ENCODE data around the gene PRR15L. TPM values are rescaled to one million over a fixed set of nuclear protein-coding genes. Genes with fewer than 3 reads are reported as not detected.
A peak's percentile ranks its signal among the peaks of the same experiment; 100 is the strongest.

PRR15L gene
- polyA plus RNA-seq, 10 donors: 0.14 to 0.42 (median 0.26) TPM; not detected in 5

DNA sequence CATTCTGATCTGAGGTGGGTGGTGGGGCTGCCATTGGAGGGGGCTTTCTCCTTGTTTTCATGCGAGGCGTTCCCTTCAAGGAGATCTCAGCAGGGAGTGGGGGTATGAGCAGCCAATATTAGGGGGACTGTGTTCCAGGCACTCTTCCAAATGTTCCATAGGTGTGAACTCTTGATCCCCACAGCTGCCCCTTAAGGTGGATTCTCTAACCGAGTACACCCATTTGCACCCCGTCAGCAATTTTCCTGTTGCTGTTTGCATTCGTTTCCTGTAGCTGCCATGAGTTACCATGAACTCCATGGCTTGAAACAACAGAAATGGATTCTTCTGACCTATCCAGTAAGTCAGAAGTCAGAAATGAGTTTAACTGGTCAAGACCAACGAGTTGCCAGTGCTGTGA lies 3.7 kb upstream of the PRR15L start:
- no peak for DNase-seq

- DNase-seq: no peak
Observed at GRCh38 chr17:47959825-47960655, 2.4 kb upstream of the PRR15L start.

GRCh38 chr17:47956791-47957590 lies 692 bp downstream of the PRR15L start:
- DNase-seq: no peak

DNA sequence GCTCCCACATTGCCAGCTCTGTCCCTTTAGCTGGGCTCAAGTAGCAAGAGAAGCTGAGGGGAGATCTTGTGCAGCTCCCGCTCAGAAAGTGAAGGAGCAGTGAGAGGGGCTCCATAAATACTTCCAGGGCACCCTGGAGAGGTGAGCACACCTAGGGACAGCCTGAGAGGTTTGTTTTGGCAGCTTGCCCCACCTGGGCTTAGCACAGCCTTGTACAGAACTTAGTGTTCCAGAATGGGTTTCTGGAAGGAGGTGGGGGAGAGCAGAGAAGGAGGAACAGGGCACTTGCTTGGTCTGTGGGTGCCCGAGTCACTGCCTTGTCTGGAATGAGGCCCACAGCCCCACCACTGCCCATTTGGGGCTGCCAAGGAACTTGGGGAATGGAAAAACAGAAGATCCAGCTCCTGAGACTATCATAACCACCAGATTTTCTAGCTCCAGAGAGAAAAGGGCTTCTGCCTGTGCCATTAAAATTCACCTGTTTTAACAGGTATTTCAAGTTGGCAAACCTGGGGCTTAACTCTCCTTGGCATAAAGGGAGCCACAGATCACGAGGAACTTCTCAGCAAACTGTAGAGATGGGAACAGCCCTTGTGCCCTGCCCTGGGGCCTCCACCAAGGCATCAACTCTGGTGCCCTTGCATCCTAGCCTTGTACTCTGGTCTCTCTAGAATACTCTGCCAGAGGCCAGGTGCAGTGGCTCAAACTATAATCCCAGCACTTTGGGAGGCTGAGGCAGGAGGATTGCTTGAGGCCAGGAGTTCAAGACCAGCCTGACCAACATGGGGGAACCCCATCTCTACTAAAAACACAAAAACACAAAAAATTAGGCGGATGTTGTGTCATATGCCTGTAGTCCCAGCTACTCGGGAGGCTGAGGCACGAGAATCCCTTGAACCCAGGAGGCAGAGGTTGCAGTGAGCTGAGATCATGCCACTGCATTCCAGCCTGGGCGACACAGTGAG lies 1.9 kb downstream of the PRR15L start:
- DNase-seq: no peak

- no peak for DNase-seq
Observed at GRCh38 chr17:47953909-47954308, 3.8 kb downstream of the PRR15L start.

DNA sequence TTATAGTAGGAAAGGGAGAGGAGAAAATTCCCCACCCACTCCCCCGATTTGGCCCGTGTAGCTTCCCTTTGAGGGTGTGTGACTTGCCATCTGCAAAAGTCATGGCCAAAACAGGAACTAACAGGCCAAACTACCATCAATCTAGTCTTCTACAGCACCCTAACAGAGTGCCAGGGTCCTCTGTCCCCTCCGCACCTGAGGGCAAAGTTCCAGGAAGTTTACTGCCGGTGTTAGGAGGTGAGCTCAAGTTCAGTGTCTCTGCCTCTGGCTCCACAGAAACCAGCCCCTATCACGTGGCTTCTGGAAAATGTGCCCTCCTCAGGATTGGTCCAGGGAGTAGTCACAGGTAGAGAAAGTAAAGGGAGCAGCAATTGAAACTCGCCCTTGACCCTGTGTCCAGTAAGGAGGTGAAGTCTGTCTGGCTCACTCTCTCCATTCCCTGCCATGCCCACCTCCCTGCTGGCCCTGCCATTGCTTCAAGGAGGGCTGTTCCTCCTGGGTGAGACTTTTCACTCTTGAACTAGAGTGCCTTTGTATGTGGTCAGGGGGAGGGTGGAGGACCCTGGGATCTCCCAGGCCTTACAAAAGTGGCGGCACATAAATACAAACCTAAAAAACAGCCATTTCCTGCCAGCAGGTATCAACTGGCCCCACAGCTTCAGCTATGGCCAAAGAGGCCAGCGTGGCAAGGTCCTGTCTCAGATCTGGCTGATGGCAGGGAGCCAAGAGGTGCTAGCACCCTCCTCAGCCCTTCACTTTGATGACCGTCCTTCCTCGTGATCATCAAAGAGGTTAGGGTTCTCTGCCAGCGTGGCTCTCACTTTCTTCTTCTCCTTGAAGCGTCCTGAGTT lies 5.3 kb downstream of the PRR15L start:
- DNase-seq: no peak

DNA sequence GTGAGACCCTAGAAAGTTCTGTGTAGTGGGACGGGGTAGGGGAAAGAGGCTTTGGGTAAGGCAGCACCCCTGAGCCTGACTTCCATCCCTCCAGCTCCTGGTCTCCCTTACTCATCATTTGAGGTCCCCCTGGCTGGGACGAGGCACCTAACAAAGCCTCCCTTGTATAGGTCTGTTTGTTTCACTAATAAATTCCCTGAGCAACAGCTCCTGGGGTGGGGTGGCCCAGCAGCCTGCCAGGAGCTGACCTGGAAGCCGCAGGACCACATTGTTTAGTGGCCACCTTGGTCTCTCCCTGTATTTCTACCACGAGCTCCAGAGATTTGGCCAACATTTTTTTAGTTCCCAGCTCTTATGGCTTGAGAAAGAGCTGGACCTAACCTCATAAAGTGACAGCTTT lies 7.2 kb downstream of the PRR15L start:
- DNase-seq: no peak

GRCh38 chr17:47949946-47950345 lies 7.7 kb downstream of the PRR15L start:
- DNase-seq: no peak

DNA sequence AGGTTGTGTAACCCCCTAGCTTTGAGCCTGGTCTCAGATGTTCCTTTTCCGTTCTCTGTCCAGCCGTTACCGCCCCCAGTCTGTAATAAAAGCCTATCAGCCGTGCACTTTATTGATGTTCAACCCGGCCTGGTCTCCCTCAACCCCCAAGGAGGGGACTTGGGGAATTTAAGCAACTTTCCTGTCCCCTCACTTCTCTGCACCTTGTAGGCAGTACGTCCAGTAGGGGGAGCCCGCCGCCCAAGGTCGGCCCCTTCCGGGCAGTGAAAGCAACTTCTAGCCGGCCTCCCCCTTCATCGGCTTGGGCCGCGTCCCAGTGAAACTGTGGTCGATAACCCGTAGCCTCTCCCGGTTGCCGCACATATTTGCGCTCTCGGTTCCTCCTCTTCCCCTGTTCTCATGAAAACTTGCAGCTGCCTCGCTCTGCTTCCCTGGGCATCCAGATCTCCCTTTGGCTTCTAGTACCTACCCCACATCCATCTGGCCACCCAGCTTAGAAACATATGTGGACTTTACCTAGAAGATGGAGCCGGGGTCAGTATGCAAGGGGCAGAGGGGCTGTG lies 8.4 kb downstream of the PRR15L start:
- peak; percentile 72 to 92 (median 88) for DNase-seq

- no peak for DNase-seq
Observed at GRCh38 chr17:47948706-47949196, 8.9 kb downstream of the PRR15L start.

GRCh38 chr17:47946929-47947397 lies 10.7 kb downstream of the PRR15L start:
- peak in 2 of 3 donors; percentile 30 to 55 for DNase-seq

- DNase-seq: no peak
Observed at GRCh38 chr17:47946516-47946915, 11.2 kb downstream of the PRR15L start.

GRCh38 chr17:47945529-47946508 lies 11.9 kb downstream of the PRR15L start:
- no peak for DNase-seq

DNA sequence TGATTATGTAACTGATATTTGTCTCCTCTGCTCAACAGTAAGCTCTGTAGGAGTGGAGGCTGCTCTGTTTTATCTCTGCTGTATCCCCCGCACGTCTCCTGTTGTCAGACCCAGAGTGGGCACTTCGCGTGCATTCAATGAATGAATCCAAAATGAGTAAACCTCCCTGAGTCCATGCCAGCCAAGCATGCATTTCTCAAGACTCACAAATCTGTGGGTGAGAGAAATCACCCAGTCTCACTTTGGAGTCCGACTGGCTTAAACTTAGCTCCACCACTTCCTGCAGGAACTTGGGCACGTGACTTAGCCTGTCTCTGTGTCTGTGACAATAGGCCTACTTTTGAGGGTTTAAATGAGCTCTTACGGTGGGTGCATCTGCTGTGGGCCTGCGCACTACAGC lies 12.6 kb downstream of the PRR15L start:
- no peak for DNase-seq

GRCh38 chr17:47942568-47942967 lies 15.1 kb downstream of the PRR15L start:
- DNase-seq: no peak

DNA sequence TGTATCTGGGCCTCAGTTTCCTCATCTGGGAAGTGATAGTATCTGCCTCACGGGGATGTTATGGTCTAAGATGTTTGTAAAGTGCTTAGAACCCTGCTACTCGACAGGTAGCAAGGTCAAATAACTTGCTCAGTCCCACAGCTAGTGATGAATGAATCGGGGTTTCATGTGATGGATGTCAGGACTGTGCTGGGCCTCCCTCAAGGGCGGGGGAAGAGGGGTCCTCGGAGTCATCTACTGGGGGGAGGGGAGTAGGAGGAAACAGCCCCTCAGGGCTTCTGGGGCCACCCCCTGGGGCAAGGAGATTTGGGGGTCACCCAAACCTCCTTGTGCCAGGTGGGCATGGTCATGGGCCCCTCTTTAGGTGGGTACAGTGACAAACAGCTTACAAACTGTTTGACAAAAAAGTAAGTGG lies 15.6 kb downstream of the PRR15L start:
- DNase-seq: no peak

DNA sequence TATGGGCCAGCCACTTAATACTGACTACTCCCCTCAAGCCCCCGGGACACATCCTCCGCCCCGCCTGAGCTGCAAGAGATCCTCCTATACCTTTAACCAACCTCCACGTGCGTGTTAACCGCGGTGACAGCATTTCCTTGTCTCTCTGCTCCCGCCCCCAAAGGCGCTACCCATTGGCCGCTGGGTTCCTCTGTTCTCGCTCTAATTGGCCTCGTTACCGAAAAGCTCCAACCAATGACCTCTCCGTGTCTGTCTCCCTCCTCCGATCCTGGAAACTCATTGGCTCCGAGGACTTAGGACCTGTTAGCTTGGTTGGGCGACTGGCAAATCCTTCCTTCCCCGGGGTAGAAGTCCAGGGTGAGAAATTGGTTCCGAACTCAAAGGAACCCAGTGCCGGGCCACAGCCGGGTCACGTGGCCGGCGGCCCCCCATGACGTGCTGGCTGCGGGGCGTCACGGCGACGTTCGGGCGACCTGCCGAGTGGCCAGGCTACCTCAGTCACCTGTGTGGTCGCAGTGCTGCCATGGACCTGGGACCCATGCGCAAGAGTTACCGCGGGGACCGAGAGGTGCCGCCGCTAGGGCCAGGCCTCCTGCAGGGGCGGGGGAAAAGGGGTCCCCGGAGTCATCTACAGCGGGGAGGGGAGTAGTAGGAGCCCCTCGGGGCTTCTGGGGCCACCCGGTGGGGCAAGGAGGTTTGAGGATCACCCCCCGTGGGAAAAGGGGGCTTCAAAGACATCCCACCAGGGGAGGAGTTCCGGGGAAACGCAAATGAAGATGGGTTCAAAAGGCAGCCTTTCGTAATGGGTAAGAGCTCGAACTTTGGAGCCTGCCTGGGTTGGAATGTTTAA lies 16.2 kb downstream of the PRR15L start, which contains the start of gene PNPO:
Gene PNPO, plus strand, starts transcription at position 326 of the 850 bp plus-strand sequence. Its CDS starts 105 bp downstream, at position 431.
- peak; percentile 94 to 97 (median 96) for DNase-seq

GRCh38 chr17:47937941-47938340 lies 19.7 kb downstream of the PRR15L start:
- no peak for DNase-seq
